Mesothelial cell of epicardium (in vitro differentiated cells): ENCODE measurements around the gene NAA38. TPM values are rescaled to one million over a fixed set of nuclear protein-coding genes. Genes with fewer than 3 reads are reported as not detected.

Experiments
- DNase-seq, 2 experiments: peaks; one replicate each; pipeline ENCODE4 v3.0.0; 2021; ENCODE audit warnings: low spot score in 2 of 2; ENCODE audit not compliant: unreplicated experiment in 2 of 2
- H3K27ac Mint-ChIP-seq: 2 replicates; pipeline ENCODE4 v1.8.0; 2021; ENCODE audit warnings: mixed read lengths
- H3K27me3 Mint-ChIP-seq: 2 replicates; pipeline ENCODE4 v1.8.0; 2021; ENCODE audit warnings: low read depth, mixed read lengths
- H3K36me3 Mint-ChIP-seq: 2 replicates; pipeline ENCODE4 v1.8.0; 2021; ENCODE audit warnings: mixed read lengths
- H3K4me1 Mint-ChIP-seq: 2 replicates; pipeline ENCODE4 v1.8.0; 2021; ENCODE audit warnings: mixed read lengths
- H3K4me3 Mint-ChIP-seq: 2 replicates; pipeline ENCODE4 v1.8.0; 2021; ENCODE audit warnings: mild to moderate bottlenecking, moderate library complexity, mixed read lengths
- H3K9me3 Mint-ChIP-seq: 2 replicates; pipeline ENCODE4 v1.8.0; 2021; ENCODE audit warnings: mixed read lengths
- CTCF ChIP-seq: fragments of 200-600 bp; sonication (generic); IDR thresholded peaks from one replicate; pipeline ENCODE4 v1.5.0; 2021; ENCODE audit warnings: antibody characterized with exemption; ENCODE audit not compliant: unreplicated experiment
- total RNA-seq: library from RNA; stranded (reverse); gene quantifications from 3 replicates; pipeline ENCODE4 v1.2.1, GENCODE V29; 2021

Gene NAA38
- total RNA-seq, 1 donor from 2014 or later = 67.2 TPM

DNA sequence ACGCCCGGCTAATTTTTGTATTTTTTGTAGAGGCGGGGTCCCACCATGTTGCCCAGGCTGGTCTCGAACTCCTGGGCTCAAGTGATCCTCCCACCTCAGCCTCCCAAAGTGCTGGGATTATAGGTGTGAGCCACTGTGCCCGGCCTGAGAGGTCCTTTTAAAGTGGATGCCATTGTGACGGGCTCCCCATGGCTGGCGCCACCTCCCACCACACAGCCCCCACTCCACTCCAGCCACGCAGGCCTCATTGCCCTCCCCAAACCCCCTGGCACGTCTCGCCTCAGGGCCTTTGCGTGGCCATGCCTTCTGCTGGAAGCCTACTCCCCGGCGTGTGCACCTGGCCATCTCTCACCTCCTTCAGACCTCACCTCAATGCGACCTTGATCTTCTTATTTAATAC, 35.2 kb downstream of the NAA38 start:
- no peaks in the 10 kb centered on the region for H3K9me3 Mint-ChIP-seq
- no peak for TF ChIP-seq CTCF
- H3K4me3 Mint-ChIP-seq = no peak overlapping the region
- no peak for DNase-seq
- H3K27ac Mint-ChIP-seq = no peak overlapping the region
- peaks cover 10% of the 10 kb centered on the region for H3K4me1 Mint-ChIP-seq
- no peaks in the 10 kb centered on the region for H3K36me3 Mint-ChIP-seq
- H3K27me3 Mint-ChIP-seq = peaks cover 18% of the 10 kb centered on the region

GRCh38 chr17:7820231-7820630, 37.1 kb downstream of the NAA38 start:
- H3K9me3 Mint-ChIP-seq = no peaks in the 10 kb centered on the region
- no peak for DNase-seq
- no peak for TF ChIP-seq CTCF
- H3K27ac Mint-ChIP-seq = no peak overlapping the region
- peaks cover 16% of the 10 kb centered on the region for H3K27me3 Mint-ChIP-seq
- no peak overlapping the region for H3K4me3 Mint-ChIP-seq
- no peaks in the 10 kb centered on the region for H3K36me3 Mint-ChIP-seq
- H3K4me1 Mint-ChIP-seq = peaks cover 13% of the 10 kb centered on the region

DNA sequence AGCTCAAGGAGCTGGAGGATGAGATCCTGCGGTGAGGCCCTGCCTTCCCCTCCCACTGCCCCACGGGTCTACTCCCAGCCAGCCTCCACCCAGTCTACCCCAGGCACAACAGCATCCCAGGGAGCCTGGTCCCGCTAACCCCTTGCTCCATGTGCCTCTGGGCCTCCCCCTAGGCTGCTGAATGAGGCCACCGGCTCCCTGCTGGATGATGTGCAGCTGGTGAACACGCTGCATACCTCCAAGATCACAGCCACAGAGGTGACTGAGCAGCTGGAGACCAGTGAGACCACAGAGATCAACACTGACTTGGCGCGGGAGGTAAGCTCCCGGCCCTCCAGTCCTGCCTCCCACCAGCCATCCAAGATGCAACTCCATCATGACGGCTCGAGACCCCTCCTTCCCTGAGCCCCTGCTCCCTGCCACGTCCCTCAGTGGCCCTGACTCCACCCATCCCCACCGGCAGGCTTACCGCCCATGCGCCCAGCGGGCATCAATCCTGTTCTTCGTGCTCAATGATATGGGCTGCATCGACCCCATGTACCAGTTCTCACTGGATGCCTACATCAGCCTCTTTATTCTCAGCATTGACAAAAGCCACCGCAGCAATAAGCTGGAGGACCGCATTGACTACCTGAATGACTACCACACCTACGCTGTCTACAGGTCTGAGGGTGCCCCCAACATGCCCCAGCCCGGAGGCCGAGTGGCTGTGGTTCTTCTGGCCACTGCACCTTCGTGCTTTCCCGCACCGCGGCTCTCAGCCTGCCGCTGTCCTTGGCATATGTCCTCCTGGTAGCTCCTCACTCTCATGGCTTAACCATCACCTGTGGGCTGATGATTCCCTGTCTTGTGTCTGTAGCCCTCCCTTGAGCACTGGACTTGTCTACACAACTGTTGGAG, 38.4 kb downstream of the NAA38 start:
- no peak for TF ChIP-seq CTCF
- Mint-ChIP-seq H3K4me1 (peaks cover 10% of the 10 kb centered on the region), H3K36me3 (no peaks in the 10 kb centered on the region), H3K27ac (no peak overlapping the region), H3K4me3 (no peak overlapping the region), H3K9me3 (no peaks in the 10 kb centered on the region), H3K27me3 (peaks cover 9% of the 10 kb centered on the region)
- no peak for DNase-seq

GRCh38 chr17:7818026-7818425, 39.3 kb downstream of the NAA38 start:
- H3K4me3 Mint-ChIP-seq = no peak overlapping the region
- no peak for DNase-seq
- no peak for TF ChIP-seq CTCF
- H3K27ac Mint-ChIP-seq = no peak overlapping the region
- peaks cover 4% of the 10 kb centered on the region for H3K27me3 Mint-ChIP-seq
- no peaks in the 10 kb centered on the region for H3K9me3 Mint-ChIP-seq
- H3K36me3 Mint-ChIP-seq = no peaks in the 10 kb centered on the region
- H3K4me1 Mint-ChIP-seq = peaks cover 10% of the 10 kb centered on the region

GRCh38 chr17:7817643-7817964, 39.8 kb downstream of the NAA38 start:
- no peak for DNase-seq
- Mint-ChIP-seq H3K36me3 (no peaks in the 10 kb centered on the region), H3K27me3 (peaks cover 4% of the 10 kb centered on the region), H3K4me3 (no peak overlapping the region), H3K9me3 (no peaks in the 10 kb centered on the region), H3K27ac (no peak overlapping the region), H3K4me1 (peaks cover 10% of the 10 kb centered on the region)
- TF ChIP-seq CTCF = no peak
